HFF-Myc (cell line): Measurements from ENCODE around the gene GPHN.

Experiments used
- DNase-seq: peaks from one replicate; pipeline ENCODE4 v3.0.0-alpha.2; 2011; ENCODE audit warnings: low read depth; ENCODE audit errors: extremely low read depth
- H3K4me3 ChIP-seq: replicated peaks from 2 replicates; pipeline ENCODE4 v1.5.1; 2011; ENCODE audit warnings: low read depth, mild to moderate bottlenecking, control low read depth, low read length
- TF ChIP-seq, protein P1 (sequence below): IDR thresholded peaks from 2 replicates; pipeline ENCODE4 v1.5.1; 2012; ENCODE audit warnings: mild to moderate bottlenecking, low read depth, low read length, control low read depth; ENCODE audit errors: missing control alignments

The GPHN gene

DNA sequence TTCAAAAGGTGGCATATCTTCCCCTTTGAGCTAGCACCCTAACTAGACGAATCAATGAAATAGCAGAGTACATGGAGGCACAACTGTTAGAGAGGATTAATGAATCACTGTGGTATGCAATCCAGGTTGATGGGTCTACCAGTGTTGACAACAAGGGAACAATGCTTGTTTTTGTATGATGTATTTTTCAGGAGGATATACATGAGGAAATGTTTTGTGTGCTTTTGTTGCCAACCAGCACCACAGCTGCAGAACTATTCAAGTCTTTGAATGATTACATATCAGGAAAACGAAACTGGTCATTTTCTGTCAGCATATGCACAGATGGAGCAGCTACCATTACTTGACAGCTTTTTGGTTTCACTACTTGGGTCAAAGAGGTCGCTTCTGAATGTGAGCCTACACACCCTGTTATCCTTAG, 142.6 kb downstream of the GPHN start:
- no peak for DNase-seq
- TF ChIP-seq, protein P1, sequence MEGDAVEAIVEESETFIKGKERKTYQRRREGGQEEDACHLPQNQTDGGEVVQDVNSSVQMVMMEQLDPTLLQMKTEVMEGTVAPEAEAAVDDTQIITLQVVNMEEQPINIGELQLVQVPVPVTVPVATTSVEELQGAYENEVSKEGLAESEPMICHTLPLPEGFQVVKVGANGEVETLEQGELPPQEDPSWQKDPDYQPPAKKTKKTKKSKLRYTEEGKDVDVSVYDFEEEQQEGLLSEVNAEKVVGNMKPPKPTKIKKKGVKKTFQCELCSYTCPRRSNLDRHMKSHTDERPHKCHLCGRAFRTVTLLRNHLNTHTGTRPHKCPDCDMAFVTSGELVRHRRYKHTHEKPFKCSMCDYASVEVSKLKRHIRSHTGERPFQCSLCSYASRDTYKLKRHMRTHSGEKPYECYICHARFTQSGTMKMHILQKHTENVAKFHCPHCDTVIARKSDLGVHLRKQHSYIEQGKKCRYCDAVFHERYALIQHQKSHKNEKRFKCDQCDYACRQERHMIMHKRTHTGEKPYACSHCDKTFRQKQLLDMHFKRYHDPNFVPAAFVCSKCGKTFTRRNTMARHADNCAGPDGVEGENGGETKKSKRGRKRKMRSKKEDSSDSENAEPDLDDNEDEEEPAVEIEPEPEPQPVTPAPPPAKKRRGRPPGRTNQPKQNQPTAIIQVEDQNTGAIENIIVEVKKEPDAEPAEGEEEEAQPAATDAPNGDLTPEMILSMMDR, result no peak
- H3K4me3 ChIP-seq, result no peak overlapping the region

DNA sequence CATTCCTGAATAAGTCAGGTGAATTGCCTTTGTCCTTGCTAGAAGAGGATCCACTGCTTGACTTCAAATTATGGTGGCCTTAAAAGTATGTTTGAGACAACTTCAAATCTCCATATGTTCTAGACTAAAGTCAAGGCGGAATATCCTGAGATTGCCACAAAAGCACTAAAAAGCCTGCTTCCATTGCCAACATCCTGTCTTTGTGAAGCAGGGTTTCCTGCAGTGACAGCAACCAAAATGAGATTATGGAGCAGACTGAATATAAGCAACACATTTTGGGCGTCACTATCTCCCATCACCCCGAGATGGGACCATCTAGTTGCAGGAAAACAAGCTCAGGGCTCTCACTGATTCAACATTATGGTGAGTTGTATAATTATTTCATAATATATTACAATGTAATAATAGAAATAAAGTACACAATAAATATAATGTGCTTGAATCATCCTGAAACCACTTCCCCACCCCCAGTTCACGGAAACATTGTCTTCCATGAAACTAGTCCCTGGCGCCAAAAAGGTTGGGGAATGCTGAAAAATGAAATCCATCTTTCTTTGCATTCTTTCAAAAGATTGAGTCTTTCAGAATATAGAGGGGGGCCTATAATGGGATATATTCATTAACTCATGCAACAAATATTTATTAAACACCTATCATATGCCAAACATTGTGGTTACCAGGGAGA, 143.7 kb downstream of the GPHN start:
- no peak overlapping the region for H3K4me3 ChIP-seq
- DNase-seq, result no peak
- TF ChIP-seq, protein P1, result no peak

DNA sequence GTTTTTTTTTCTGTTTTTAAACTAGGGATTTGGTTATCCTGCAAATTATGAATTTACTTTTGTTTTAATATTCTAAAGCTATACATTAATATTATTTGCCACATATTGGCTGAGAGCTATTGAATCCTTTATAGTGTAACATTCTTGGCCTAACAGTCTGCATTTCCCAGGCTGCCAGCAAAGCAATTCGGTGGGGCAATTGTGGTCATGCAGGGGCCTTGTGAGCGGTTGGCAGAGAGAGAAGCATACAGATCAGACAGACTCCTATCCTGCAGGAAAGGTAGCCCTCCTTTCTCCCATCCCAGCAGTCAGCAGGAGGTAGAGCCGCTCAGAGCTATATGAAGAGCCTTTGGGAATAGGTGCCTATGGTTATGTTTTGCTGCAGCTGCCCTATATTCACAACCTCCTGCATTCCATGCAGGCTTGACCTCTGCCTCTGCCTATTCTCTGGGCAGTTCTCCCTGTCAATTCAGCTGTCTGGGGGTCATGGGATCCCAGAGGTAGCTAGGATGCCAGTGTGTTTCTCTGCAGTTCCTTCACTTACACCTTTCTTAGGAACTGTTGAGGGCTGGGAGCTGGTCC, 144.7 kb downstream of the GPHN start:
- no peak overlapping the region for H3K4me3 ChIP-seq
- TF ChIP-seq, protein P1, result no peak
- no peak for DNase-seq

DNA sequence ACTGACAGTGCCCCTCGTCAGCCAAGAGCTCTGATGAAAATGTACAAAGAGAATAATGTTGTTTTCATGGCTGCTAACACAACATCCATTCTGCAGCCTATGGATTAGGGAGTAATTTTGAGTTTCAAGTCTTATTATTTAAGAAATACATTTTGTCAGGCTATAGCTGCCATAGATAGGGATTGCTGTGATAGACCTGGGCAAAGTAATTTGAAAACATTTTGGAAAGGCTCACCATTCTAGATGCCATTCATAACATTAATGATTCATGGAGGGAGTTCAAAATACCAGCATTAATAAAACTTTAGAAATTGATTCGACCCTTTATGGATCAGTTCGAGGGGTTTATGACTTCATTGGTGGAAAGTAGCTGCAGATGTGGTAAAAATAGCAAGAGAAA, 149.8 kb downstream of the GPHN start:
- DNase-seq, result no peak
- H3K4me3 ChIP-seq, result no peak overlapping the region
- TF ChIP-seq, protein P1, result no peak

DNA sequence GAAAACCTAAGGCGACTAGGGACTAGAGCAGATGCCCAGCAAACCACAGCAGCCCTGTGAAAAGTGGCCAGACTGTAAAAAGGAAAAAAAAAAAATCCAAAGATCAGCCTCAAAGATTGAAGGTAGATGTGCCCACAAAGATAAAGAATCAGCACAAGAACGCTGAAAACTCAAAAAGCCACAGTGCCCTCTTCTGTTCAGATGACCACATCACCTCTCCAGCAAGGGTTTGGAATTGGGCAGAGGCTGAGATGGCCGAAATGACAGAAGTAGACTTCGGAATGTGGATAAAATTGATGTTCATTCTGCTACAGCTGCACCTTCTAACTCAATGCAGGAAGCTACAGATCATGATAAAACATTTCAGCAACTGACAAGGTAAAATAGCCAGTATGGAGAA, 154.4 kb downstream of the GPHN start:
- H3K4me3 ChIP-seq, result no peak overlapping the region
- TF ChIP-seq, protein P1, result peak; percentile 13
- no peak for DNase-seq

DNA sequence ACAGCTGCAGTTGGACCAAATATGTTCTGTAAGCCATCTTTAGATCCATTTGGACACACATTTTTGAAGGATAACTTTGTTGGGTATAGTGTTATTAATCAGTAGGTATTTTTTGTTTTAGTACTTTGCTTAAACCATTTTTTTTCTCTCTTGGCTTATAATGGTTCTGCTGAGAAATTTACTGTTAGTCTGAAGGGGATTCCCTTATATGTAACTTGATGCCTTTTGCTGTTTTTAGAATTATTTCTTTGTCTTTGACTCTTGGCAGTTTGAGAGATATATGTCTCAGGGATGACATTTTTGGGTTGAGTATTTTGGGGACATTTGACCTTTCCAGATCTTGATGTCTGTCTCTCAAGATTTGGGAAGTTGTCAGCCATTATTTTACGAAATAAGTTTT, 169.8 kb downstream of the GPHN start:
- TF ChIP-seq, protein P1, result no peak
- no peak for DNase-seq
- no peak overlapping the region for H3K4me3 ChIP-seq

DNA sequence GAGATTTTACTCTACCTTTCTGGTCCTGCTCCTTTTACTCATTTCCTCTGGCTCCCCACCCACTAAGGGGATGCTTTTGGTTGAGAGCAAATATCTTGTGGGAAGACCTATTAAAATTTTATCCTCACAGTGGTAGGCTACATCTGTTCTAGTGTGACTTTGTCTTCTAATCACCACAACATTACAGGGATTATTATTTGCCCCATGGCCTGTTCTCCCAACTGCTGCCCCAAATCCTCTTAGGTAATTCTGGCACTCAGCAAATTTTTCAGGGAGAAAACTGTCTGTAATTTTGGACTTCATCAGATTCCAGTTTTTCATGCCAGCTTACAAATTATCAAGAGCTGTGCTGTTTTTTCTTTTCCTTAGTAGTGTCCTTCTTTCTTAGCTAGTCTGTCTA, 172.3 kb downstream of the GPHN start:
- TF ChIP-seq, protein P1, result no peak
- no peak for DNase-seq

More for the DNA sequence above, 172.3 kb downstream of the GPHN start:
- no peak overlapping the region for H3K4me3 ChIP-seq
